Small intestine (tissue), 7 donors: ENCODE results near the gene SYNE4. TPM values are rescaled to one million over a fixed set of nuclear protein-coding genes. Genes with fewer than 3 reads are reported as not detected.

Experiments used
- DNase-seq, 2 donors: peaks; one replicate each; pipeline versions ENCODE4 v3.0.0 to v3.0.0-alpha.2; 2013
- FAIRE-seq: peaks from 2 replicates; lab custom pipeline; 2012; peaks lifted over from hg19 to GRCh38; lab: Jason Lieb, UNC
- H3K27ac ChIP-seq, 3 donors: one replicate each; pipeline ENCODE4 v1.5.1; 2013; ENCODE audit warnings: low read length in 2 of 3, mild to moderate bottlenecking in 2 of 3, control low read depth in 1 of 3, inconsistent platforms in 1 of 3, low read depth in 1 of 3, moderate library complexity in 1 of 3
- H3K27me3 ChIP-seq, 3 donors: one replicate each; pipeline ENCODE4 v1.6.1; 2013; ENCODE audit warnings: low read length in 3 of 3, inconsistent platforms in 1 of 3; ENCODE audit not compliant: control insufficient read depth in 3 of 3, insufficient read depth in 3 of 3
- H3K36me3 ChIP-seq, 3 donors: one replicate each; pipeline ENCODE4 v1.6.1; 2013; ENCODE audit warnings: low read length in 3 of 3, inconsistent platforms in 1 of 3, low read depth in 1 of 3, mild to moderate bottlenecking in 1 of 3, moderate library complexity in 1 of 3; ENCODE audit not compliant: control insufficient read depth in 3 of 3, insufficient read depth in 2 of 3
- H3K4me1 ChIP-seq, 3 donors: one replicate each; pipeline ENCODE4 v1.6.1; 2013; ENCODE audit warnings: low read length in 2 of 3, inconsistent platforms in 1 of 3, low read depth in 1 of 3, mild to moderate bottlenecking in 1 of 3, moderate library complexity in 1 of 3; ENCODE audit not compliant: control insufficient read depth in 3 of 3, insufficient read depth in 2 of 3
- H3K4me3 ChIP-seq, 3 donors: one replicate each; pipeline ENCODE4 v1.5.1; 2013; ENCODE audit warnings: low read length in 3 of 3, control low read depth in 1 of 3, inconsistent platforms in 1 of 3, low read depth in 1 of 3, mild to moderate bottlenecking in 1 of 3, moderate library complexity in 1 of 3
- H3K9me3 ChIP-seq, 2 donors: one replicate each; pipeline ENCODE4 v1.6.1; 2013; ENCODE audit warnings: low read depth in 1 of 2, low read length in 1 of 2; ENCODE audit not compliant: control insufficient read depth in 2 of 2, insufficient read depth in 1 of 2
- WGBS, 3 donors: extraction: QIAGEN DNeasy Blood & Tissue Kit; methylation state at CpG; one replicate each; pipeline ENCODE4 v1.1.7; 2013; 5-methylcytosine and 5-hydroxymethylcytosine counted together
- polyA plus RNA-seq, 4 donors: library from polyadenylated mRNA; stranded (reverse) in 3 of 4; unstranded in 1 of 4; fragments of 200-250 nt in 3 of 4; fragments of 120-200 nt in 1 of 4; gene quantifications; one replicate each; pipeline versions ENCODE4 v1.2.1 to v1.2.3, GENCODE V29; 2013
- donor health status: healthy with polysubstance abuse.
- donor health status: control.
- donor health status: control.
- donor health status: Bipolar disorder and iron deficiency.
- donor health status: healthy.

SYNE4 gene
- polyA plus RNA-seq, 4 donors, result 3.0 to 16.0 (median 3.7) TPM

DNA sequence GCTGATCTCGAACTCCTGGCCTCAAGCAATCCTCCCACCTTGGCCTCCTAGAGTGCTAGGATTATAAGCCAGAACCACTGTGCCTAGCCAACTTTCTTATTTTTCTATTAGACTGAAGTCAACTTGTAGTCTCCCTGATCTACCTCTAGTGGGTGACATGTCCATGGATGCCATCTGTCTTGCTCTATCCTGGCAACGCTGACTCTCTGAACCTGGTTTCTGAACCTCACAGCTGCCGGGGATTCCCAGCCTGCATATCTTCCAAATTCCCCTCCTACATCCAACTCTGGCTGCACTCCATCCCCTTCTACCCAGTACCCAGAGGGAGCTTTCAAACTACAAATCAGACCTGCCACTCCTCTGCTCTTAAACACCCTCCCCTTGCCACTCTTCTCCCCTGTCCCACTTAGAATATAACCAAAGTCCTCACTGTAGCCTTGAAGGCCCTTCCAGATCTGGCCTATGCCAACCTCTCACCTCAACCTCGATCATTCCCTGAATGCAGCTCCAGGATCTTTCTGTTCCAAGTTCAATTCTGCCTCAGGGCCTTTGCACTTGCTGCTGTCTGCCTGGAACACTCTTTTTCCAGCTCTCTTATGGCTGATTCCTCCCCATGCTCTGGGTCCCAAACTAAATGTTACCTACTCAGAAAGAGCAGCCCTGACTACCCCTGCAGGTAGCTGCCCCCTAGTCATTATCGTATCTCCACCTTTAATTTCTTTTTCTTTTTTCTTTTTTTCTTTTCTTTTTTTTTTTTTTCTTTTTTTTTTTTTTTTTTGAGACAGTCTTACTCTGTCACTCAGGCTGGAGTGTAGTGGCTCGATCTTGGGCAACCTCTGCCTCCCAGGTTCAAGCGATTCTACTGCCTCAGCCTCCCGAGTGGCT lies 21.9 kb upstream of the SYNE4 start:
- DNase-seq (no peak), FAIRE-seq (no peak)
- Histone ChIP-seq H3K4me1 (peaks cover 0 to 5% (median 2%) of the 10 kb centered on the region in 3 donors), H3K4me3 (no peak overlapping the region), H3K9me3 (no peaks in the 10 kb centered on the region), H3K36me3 (peaks cover 0 to 32% (median 0%) of the 10 kb centered on the region in 3 donors), H3K27ac (no peak overlapping the region), H3K27me3 (no peaks in the 10 kb centered on the region)
- 81 to 86% (median 85%) methylated on average over 8 of the region's 8 CpGs for WGBS, 3 donors

DNA sequence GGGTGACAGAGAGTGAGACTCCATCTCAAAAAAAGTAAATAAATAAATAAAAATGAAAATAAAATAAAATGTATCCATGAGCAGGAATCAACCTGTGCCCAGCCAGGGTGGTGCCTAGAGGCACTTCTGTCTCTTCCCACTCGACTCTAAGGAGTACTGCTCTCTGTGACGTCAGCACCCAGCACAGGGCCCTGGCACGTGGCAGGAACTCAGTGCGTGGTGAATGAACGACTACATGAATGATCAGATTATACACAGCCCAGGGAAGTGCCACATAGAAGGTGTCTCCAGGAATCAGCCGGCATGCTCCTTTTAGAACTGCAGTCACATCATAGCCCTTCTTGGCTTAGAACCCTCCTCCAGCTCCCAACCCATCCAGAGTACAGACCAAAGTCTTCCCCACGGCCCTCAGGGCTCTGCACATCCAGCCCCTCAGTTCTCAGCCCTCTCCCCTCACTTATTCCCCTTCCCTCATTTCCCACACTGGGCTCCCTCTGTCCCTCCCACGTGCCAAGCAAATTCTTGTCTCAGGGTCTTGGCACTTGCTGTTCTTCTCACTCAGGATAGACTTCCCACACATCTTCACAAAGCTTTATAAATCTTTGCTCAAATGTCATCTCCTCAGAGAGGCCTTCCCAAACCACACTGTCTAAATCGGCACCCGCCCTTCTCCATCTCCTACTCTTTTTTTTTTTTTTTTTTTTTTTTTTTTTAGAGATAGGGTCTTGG lies 19.9 kb upstream of the SYNE4 start:
- Histone ChIP-seq H3K27ac (no peak overlapping the region), H3K4me3 (no peak overlapping the region), H3K36me3 (peaks cover 0 to 28% (median 0%) of the 10 kb centered on the region in 3 donors), H3K9me3 (no peaks in the 10 kb centered on the region), H3K4me1 (peaks cover 0 to 5% (median 2%) of the 10 kb centered on the region in 3 donors), H3K27me3 (no peaks in the 10 kb centered on the region)
- FAIRE-seq (no peak), DNase-seq (no peak)
- 82 to 93% (median 87%) methylated on average over 10 of the region's 10 CpGs for WGBS, 3 donors

DNA sequence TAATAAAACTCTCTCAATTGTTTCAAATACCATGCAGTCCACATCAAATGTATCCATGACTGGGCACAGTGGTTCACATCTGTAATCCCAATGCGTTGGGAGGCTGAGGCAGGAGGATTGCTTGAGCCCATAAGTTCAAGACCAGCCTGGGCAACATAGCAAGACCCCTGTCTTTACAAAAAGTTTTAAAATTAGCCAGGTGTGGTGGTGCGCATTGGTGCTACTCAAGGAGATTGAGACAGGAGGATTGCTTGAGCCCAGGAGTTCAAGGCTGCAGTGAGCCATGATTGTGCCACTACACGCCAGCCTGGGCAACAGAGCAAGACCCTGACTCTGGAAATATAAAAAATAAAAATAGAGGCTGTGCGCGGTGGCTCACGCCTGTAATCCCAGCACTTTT lies 19.1 kb upstream of the SYNE4 start:
- 95 to 99% (median 98%) methylated on average over 6 of the region's 6 CpGs for WGBS, 3 donors
- no peaks in the 10 kb centered on the region for H3K9me3 ChIP-seq
- peaks cover 0 to 32% (median 0%) of the 10 kb centered on the region in 3 donors for H3K36me3 ChIP-seq
- no peak overlapping the region for H3K27ac ChIP-seq
- no peak overlapping the region for H3K4me3 ChIP-seq
- DNase-seq (no peak), FAIRE-seq (no peak)
- peaks cover 0 to 2% (median 2%) of the 10 kb centered on the region in 3 donors for H3K4me1 ChIP-seq
- no peaks in the 10 kb centered on the region for H3K27me3 ChIP-seq

DNA sequence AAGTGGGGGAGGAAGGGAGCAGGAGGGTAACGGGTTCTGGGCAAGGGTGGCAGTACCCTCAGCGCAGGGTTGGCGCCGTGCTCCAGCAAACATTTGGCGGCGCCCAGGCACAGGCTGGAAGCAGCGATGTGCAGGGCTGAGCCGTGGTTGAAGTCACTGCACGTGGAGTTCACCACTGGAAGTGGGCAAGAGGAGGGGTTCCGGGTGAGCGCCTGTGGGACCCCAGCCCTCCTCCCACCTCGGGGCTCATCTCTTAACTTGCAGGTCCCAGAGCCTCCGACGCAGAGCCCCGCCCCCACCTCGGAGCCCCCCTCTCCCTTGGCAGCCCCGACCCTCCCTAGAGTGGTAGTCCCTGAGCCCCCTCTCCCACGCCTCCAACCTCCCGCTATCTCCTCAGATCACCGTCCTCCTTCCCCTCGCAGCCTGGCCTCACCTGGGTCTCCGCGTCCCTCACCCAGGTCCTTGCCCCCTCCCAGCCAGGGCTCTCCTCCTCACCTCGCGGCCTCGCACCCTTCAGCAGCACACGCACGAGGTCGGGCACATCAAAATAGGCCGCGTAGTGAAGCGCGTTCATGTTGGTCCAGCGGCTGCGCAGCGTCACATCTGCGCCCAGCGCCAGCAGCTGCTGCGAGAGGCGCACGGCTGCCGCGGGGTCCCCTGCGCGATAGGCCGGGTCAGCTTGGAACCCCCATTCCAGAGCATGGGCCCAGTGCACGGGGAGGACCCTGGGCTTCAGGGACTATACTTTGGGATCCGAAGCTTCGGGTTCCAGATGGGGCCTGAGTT lies 17.7 kb upstream of the SYNE4 start:
- WGBS, 3 donors, result 94 to 97% (median 95%) methylated on average over 45 to 49 of the region's 49 CpGs
- H3K9me3 ChIP-seq, result no peaks in the 10 kb centered on the region
- H3K27ac ChIP-seq, result no peak overlapping the region
- peaks cover 0 to 41% (median 0%) of the 10 kb centered on the region in 3 donors for H3K36me3 ChIP-seq
- H3K4me3 ChIP-seq, result no peak overlapping the region
- DNase-seq, result no peak
- no peaks in the 10 kb centered on the region for H3K4me1 ChIP-seq
- FAIRE-seq, result no peak
- H3K27me3 ChIP-seq, result no peaks in the 10 kb centered on the region

DNA sequence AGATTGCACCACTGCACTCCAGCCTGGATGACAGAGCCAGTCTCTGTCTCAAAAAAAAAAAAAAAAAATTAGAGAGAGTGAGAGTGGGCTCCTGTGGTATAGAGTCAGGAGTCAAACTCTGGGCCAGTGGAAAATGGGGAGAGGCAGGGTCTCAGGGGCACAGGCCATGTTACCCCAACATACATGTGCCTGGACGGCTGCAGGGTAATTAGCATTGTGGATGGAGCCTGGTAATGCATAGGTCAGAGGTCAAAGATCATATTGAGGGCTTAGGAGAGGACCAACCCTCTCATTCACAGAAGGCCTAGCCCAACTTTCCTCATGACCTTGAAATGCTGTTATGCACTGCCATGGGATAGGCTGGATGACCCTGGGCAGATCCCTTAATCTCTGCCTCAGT lies 16.9 kb upstream of the SYNE4 start:
- FAIRE-seq, result no peak

DNA sequence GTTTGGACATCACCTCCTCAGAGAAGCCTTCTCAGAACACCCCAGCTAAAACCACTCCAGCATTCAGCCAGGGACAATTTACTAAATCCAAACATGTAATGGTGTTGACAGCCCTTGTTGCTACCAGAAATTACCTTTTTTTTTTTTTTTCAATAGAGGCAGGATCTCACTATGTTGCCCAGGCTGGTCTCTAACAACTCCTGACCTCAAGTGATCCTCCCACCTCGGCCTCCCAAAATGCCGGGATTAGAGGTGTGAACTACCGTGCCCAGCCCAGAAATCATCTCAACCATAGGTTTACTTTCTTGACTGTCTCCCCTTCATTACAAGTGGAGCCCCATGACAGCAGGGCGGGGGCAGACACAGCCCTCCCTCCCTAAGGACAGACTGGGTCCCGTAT lies 14.8 kb upstream of the SYNE4 start:
- H3K27me3 ChIP-seq, result no peaks in the 10 kb centered on the region
- WGBS, 3 donors, result 92 to 96% (median 94%) methylated on average over 5 of the region's 5 CpGs
- H3K4me1 ChIP-seq, result no peaks in the 10 kb centered on the region
- no peak overlapping the region for H3K27ac ChIP-seq
- FAIRE-seq (no peak), DNase-seq (no peak)
- no peaks in the 10 kb centered on the region for H3K9me3 ChIP-seq
- H3K36me3 ChIP-seq, result peaks cover 0 to 59% (median 2%) of the 10 kb centered on the region in 3 donors
- H3K4me3 ChIP-seq, result no peak overlapping the region

More for the DNA sequence above, 16.9 kb upstream of the SYNE4 start:
- Histone ChIP-seq H3K36me3 (peaks cover 0 to 47% (median 2%) of the 10 kb centered on the region in 3 donors), H3K27me3 (no peaks in the 10 kb centered on the region), H3K4me3 (no peak overlapping the region), H3K4me1 (no peaks in the 10 kb centered on the region), H3K9me3 (no peaks in the 10 kb centered on the region), H3K27ac (no peak overlapping the region)
- 6 to 46% (median 46%) methylated on average over 1 of the region's 1 CpG for WGBS, 3 donors
- DNase-seq, result no peak

DNA sequence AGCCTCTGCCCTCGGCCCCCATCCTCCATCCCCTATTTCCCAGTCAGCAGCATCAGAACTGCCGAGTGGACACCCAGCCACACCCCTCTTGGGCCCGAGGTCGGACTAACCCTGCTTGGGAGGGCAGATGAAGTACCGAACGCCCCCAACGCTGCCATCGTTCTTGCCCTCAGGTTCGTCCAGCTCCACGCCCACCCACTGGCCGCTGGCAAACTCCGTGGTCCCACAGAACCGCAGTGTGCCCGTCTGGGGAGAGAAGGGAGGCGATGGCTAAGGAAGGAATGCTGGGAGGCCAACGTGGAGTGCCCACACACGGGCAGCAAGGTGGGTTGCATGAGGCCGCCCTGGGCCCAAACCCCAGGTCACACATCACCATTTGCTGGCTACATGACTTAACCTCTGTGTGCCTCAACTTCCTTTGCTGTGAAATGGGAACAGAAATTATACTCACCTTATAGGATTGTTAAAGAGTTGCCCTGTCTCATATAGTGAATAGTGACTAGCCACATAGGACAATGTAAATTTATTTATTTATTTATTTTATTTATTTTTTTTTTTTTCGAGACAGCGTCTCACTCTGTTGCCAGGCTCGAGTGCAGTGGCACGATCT lies 10.6 kb upstream of the SYNE4 start:
- DNase-seq (no peak), FAIRE-seq (no peak)
- Histone ChIP-seq H3K36me3 (peaks cover 2 to 56% (median 2%) of the 10 kb centered on the region in 3 donors), H3K27me3 (no peaks in the 10 kb centered on the region), H3K27ac (no peak overlapping the region), H3K9me3 (no peaks in the 10 kb centered on the region), H3K4me1 (no peaks in the 10 kb centered on the region), H3K4me3 (no peak overlapping the region)
- 89 to 92% (median 91%) methylated on average over 22 of the region's 22 CpGs for WGBS, 3 donors
